HepG2 (cell line): ENCODE measurements around the gene PPP1R14D. TPM values are rescaled to one million over a fixed set of nuclear protein-coding genes. Genes with fewer than 3 reads are reported as not detected.
A peak's percentile ranks its signal among the peaks of the same experiment; 100 is the strongest.

Source experiments
- ARID5B ChIP-seq: IDR thresholded peaks from 2 replicates; pipeline ENCODE4 v1.4.0; 2020; ENCODE audit warnings: mild to moderate bottlenecking, missing genetic modification reagents
- BHLHE40 ChIP-seq: IDR thresholded peaks from 2 replicates; pipeline ENCODE4 v1.6.1; 2011; ENCODE audit warnings: low read length, improper control_type of control experiment
- KAT8 ChIP-seq: IDR thresholded peaks from 2 replicates; pipeline ENCODE4 v1.6.1; 2016; ENCODE audit warnings: missing genetic modification reagents, missing compliant biosample characterization
- KDM2A ChIP-seq: sonication (generic); formaldehyde crosslinking; IDR thresholded peaks from 2 replicates; pipeline ENCODE4 v1.4.0; 2020; ENCODE audit warnings: low read depth, missing genetic modification reagents, borderline replicate concordance
- NCOA5 ChIP-seq: sonication (generic); formaldehyde crosslinking; IDR thresholded peaks from 2 replicates; pipeline ENCODE4 v1.4.0; 2020; ENCODE audit warnings: missing genetic modification reagents
- NFE2 ChIP-seq: sonication (generic); formaldehyde crosslinking; IDR thresholded peaks from 2 replicates; pipeline ENCODE4 v1.4.0; 2020; ENCODE audit warnings: missing genetic modification reagents
- PHF8 ChIP-seq: sonication (generic); formaldehyde crosslinking; IDR thresholded peaks from 2 replicates; pipeline ENCODE4 v1.5.0; 2020; ENCODE audit warnings: missing genetic modification reagents
- SOX6 ChIP-seq, 2 experiments: fragments of 450-650 bp in 1 of 2; sonication (generic) in 1 of 2; formaldehyde crosslinking in 1 of 2; IDR thresholded peaks; 2 replicates each; pipeline versions ENCODE4 v1.4.0 to v1.6.1; 2017 to 2020; ENCODE audit warnings: antibody characterized with exemption in 1 of 2, mild to moderate bottlenecking in 1 of 2, missing genetic modification reagents in 1 of 2
- SYNCRIP ChIP-seq: fragments of 200-400 bp; formaldehyde crosslinking; IDR thresholded peaks from 2 replicates; pipeline ENCODE4 v1.6.1; 2018; ENCODE audit warnings: mild to moderate bottlenecking, low read depth, low read length; ENCODE audit not compliant: insufficient read depth
- TEAD2 ChIP-seq: sonication (generic); formaldehyde crosslinking; IDR thresholded peaks from 2 replicates; pipeline ENCODE4 v1.9.0; 2021; ENCODE audit warnings: missing genetic modification reagents
- ZMYM4 ChIP-seq: sonication (generic); formaldehyde crosslinking; IDR thresholded peaks from 2 replicates; pipeline ENCODE4 v1.8.1; 2023; ENCODE audit warnings: mild to moderate bottlenecking, missing genetic modification reagents
- ZNF205 ChIP-seq: IDR thresholded peaks from 2 replicates; pipeline ENCODE4 v1.6.1; 2018; ENCODE audit warnings: missing biosample characterization, missing genetic modification reagents
- ZNF224 ChIP-seq: sonication (generic); formaldehyde crosslinking; IDR thresholded peaks from 2 replicates; pipeline ENCODE4 v1.5.0; 2020; ENCODE audit warnings: mild to moderate bottlenecking, missing genetic modification reagents
- ZNF234 ChIP-seq: sonication (generic); formaldehyde crosslinking; conservative IDR thresholded peaks from 2 replicates; pipeline ENCODE4 v1.5.1; 2020; ENCODE audit warnings: mild to moderate bottlenecking, missing genetic modification reagents
- ZNF556 ChIP-seq: sonication (generic); formaldehyde crosslinking; IDR thresholded peaks from 2 replicates; pipeline ENCODE4 v1.4.0; 2020; ENCODE audit warnings: mild to moderate bottlenecking, missing genetic modification reagents, borderline replicate concordance
- ZNF605 ChIP-seq: sonication (generic); formaldehyde crosslinking; IDR thresholded peaks from 2 replicates; pipeline ENCODE4 v1.8.0; 2022; ENCODE audit warnings: mild to moderate bottlenecking, missing genetic modification reagents
- ZNF724P ChIP-seq: sonication (generic); formaldehyde crosslinking; IDR thresholded peaks from 2 replicates; pipeline ENCODE4 v1.8.0; 2022; ENCODE audit warnings: missing genetic modification reagents, borderline replicate concordance
- polyA plus RNA-seq, 8 experiments: library from polyadenylated mRNA; depleted of rRNA in 3 of 8; stranded (reverse) in 7 of 8; unstranded in 1 of 8; fragments of >200 nt; fragmentation: Illumina TruSeq in 4 of 8; extraction: Trizol in 4 of 8; gene quantifications; 2 replicates each; pipeline versions ENCODE4 v1.2.1 to v1.2.3, GENCODE V29; 2011 to 2016; ENCODE audit warnings: low read depth in 4 of 8, missing spikeins in 1 of 8, mixed read lengths in 1 of 8; ENCODE audit not compliant: insufficient read depth in 1 of 8
- total RNA-seq, 5 experiments: library from RNA; depleted of rRNA; stranded (reverse); fragments of >200 nt; fragmentation: Illumina TruSeq; extraction: Trizol; gene quantifications; 2 replicates each; pipeline ENCODE4 v1.2.3, GENCODE V29; 2016; ENCODE audit warnings: low read depth in 1 of 5
- TF ChIP-seq, protein P1 (sequence below): sonication (generic); formaldehyde crosslinking; IDR thresholded peaks from 2 replicates; pipeline ENCODE4 v1.8.1; 2023; ENCODE audit warnings: mild to moderate bottlenecking, missing genetic modification reagents, borderline replicate concordance
- TF ChIP-seq, protein P2 (sequence below): sonication (generic); formaldehyde crosslinking; IDR thresholded peaks from 2 replicates; pipeline ENCODE4 v1.8.0; 2022; ENCODE audit warnings: mild to moderate bottlenecking, missing genetic modification reagents, moderate library complexity
- TF ChIP-seq, protein P3 (sequence below): sonication (generic); formaldehyde crosslinking; IDR thresholded peaks from 2 replicates; pipeline ENCODE4 v1.5.1; 2020; ENCODE audit warnings: missing genetic modification reagents, mild to moderate bottlenecking, borderline replicate concordance
- TF ChIP-seq, protein P4 (sequence below): sonication (generic); formaldehyde crosslinking; IDR thresholded peaks from 2 replicates; pipeline ENCODE4 v1.4.0; 2020; ENCODE audit warnings: mild to moderate bottlenecking, missing genetic modification reagents
- TF ChIP-seq, protein P5 (sequence below): IDR thresholded peaks from 2 replicates; pipeline ENCODE4 v1.6.1; 2016; ENCODE audit warnings: low read depth

The PPP1R14D gene
- total and polyA plus RNA-seq, 2 of the 13 experiments (the other 11 are each of a cell fraction or from before 2014, with no cell fraction given), result 0.53 to 0.55 TPM

DNA sequence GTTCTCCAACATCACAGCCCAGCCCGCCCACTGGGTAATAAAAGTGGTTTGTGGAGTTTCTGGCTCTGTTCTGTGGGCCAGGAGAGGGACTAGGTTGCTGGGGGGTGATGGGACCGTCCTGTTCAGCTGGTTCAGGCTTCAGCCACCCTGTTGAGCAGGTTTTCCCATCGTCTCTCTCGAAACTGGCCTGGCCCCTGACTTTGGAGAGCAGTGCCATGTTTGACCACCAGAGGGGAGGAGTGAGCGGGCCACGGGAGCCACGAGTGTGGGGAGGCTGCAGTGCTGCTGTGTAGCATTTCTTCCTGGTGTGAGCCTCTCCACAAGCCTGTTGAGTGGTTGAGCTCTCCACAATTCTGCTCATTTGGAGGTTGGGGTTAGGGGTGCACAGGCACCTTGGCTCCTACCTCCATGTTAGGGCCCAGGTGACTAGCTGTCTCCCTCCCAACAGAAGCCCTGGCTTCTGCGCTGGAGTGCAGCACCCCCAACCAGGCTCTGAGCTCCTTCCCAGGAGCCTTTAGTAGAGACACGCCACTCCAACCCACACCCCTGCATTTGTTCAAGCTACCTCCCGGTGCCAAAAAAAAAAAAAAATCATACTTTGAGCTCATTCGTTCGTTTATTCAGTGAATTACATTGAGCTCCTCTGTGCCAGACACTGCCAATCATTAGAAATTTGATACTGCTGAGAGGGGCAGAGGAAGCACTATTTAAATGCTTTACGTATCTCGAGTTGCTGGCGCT, 29.3 kb upstream of the PPP1R14D start (continued):
- TF ChIP-seq ARID5B (CRISPR knock-in tag) (no peak), SOX6 (IDR thresholded peaks at IDR 0.05) (no peak), SOX6 (CRISPR knock-in tag; IDR thresholded peaks at IDR 0.05) (no peak), ZMYM4 (CRISPR knock-in tag) (no peak), SYNCRIP (no peak), ZNF724P (CRISPR knock-in tag) (no peak), ZNF605 (CRISPR knock-in tag) (0 out of 2 replicates have a peak, but pooled peaks have one; percentile 57), TEAD2 (no peak), ZNF234 (CRISPR knock-in tag) (no peak), ZNF224 (CRISPR knock-in tag) (no peak), BHLHE40 (peak; percentile 17; the same call in 1 of the 2 replicates), KAT8 (no peak), NCOA5 (no peak), NFE2 (CRISPR knock-in tag) (no peak), ZNF205 (CRISPR knock-in tag) (no peak), ZNF556 (CRISPR knock-in tag) (no peak), PHF8 (CRISPR knock-in tag) (no peak), KDM2A (peak; percentile 53; the same call in 1 of the 2 replicates)
- TF ChIP-seq, protein P1, sequence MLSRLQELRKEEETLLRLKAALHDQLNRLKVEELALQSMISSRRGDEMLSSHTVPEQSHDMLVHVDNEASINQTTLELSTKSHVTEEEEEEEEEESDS (CRISPR knock-in tag), result no peak
- TF ChIP-seq, protein P2, sequence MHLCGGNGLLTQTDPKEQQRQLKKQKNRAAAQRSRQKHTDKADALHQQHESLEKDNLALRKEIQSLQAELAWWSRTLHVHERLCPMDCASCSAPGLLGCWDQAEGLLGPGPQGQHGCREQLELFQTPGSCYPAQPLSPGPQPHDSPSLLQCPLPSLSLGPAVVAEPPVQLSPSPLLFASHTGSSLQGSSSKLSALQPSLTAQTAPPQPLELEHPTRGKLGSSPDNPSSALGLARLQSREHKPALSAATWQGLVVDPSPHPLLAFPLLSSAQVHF (CRISPR knock-in tag), result no peak
- TF ChIP-seq, protein P3, sequence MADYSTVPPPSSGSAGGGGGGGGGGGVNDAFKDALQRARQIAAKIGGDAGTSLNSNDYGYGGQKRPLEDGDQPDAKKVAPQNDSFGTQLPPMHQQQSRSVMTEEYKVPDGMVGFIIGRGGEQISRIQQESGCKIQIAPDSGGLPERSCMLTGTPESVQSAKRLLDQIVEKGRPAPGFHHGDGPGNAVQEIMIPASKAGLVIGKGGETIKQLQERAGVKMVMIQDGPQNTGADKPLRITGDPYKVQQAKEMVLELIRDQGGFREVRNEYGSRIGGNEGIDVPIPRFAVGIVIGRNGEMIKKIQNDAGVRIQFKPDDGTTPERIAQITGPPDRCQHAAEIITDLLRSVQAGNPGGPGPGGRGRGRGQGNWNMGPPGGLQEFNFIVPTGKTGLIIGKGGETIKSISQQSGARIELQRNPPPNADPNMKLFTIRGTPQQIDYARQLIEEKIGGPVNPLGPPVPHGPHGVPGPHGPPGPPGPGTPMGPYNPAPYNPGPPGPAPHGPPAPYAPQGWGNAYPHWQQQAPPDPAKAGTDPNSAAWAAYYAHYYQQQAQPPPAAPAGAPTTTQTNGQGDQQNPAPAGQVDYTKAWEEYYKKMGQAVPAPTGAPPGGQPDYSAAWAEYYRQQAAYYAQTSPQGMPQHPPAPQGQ (CRISPR knock-in tag), result no peak
- TF ChIP-seq, protein P4, sequence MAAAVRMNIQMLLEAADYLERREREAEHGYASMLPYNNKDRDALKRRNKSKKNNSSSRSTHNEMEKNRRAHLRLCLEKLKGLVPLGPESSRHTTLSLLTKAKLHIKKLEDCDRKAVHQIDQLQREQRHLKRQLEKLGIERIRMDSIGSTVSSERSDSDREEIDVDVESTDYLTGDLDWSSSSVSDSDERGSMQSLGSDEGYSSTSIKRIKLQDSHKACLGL (CRISPR knock-in tag), result no peak
- TF ChIP-seq, protein P5, sequence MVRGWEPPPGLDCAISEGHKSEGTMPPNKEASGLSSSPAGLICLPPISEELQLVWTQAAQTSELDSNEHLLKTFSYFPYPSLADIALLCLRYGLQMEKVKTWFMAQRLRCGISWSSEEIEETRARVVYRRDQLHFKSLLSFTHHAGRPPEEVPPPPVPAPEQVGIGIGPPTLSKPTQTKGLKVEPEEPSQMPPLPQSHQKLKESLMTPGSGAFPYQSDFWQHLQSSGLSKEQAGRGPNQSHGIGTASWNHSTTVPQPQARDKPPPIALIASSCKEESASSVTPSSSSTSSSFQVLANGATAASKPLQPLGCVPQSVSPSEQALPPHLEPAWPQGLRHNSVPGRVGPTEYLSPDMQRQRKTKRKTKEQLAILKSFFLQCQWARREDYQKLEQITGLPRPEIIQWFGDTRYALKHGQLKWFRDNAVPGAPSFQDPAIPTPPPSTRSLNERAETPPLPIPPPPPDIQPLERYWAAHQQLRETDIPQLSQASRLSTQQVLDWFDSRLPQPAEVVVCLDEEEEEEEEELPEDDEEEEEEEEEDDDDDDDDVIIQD (CRISPR knock-in tag), result no peak
